ENCODE measurements around the gene POC1A. TPM values are rescaled to one million over a fixed set of nuclear protein-coding genes. Genes with fewer than 3 reads are reported as not detected.

POC1A gene
- total and polyA plus RNA-seq, 2 experiments from 2014 or later, result 19.1 to 26.7 TPM

DNA sequence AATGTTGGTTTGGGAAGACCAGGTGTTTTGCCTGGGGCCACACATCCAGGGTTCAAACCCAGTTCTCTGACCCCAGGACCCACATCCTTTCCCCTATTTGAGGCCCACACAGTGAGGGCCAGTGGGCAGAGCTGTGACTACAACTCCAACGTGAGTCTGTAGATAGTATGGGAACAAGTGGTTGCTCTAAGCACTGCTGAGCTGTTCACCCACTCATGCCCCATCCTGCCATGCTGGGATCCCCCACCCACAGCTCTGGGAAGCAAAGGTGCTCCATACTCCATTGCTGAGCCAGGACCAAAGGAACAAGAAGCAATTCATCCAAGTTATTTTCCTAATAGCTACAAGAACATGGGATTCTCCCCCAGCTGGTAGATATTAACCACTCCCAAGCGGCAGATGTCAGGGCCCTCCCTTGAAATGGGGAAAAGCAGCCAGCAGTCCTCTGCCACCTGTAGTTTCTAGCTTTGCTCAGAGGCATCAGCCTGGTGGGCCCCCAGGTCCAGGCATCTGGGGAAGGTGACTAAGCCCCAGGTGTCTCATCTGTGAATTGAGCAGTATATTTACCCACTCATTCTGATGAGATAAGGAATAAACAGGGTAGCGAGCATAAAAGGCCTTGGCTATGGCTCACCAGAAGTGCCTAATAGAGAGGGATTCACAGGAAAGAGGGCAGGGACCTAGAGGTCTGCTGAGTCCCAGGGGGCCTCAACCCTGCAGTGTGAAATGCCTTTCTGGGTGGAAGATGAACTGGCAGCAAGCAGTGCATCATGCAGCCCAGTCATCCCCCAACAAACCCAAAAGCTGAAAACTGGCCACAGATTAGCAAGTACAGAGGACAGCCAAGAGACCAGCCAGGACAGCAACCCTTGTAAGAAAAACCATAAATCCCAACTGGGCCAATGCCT is 33.4 kb downstream of the POC1A start:
- no peak overlapping the region for H3K4me3 ChIP-seq
- no peak overlapping the region for H3K4me2 ChIP-seq
- H3K36me3 ChIP-seq (ENCODE audit: insufficient read depth), result peaks cover 16% of the 10 kb centered on the region
- Mint-ChIP-seq H3K9me3 (no peaks in the 10 kb centered on the region), H3K27ac (no peak overlapping the region), H3K36me3 (ENCODE audit: low read depth) (peaks cover 48% of the 10 kb centered on the region), H3K4me1 (no peaks in the 10 kb centered on the region), H3K4me3 (no peak overlapping the region), H3K27me3 (ENCODE audit: insufficient read depth, low read depth, poor library complexity) (peaks cover 7% of the 10 kb centered on the region)
- H3K27ac ChIP-seq (ENCODE audit: low read depth), result no peak overlapping the region
- H3K27me3 ChIP-seq (ENCODE audit: insufficient read depth), result no peaks in the 10 kb centered on the region
- H2AFZ ChIP-seq, result no peak overlapping the region
- ATAC-seq (no peak), DNase-seq (ENCODE audit: low spot score) (no peak)
- H4K20me1 ChIP-seq (replicated peaks; ENCODE audit: insufficient read depth), result no peaks in the 10 kb centered on the region
- H3K9me2 ChIP-seq (ENCODE audit: insufficient read depth), result no peaks in the 10 kb centered on the region
- H3F3A ChIP-seq (replicated peaks; ENCODE audit: low read depth), result no peaks in the 10 kb centered on the region
- H3K79me2 ChIP-seq (replicated peaks; ENCODE audit: insufficient read depth), result no peaks in the 10 kb centered on the region
- no peaks in the 10 kb centered on the region for H3K4me1 ChIP-seq (ENCODE audit: insufficient read depth)
- TF ChIP-seq POLR2AphosphoS5 (IDR thresholded peaks at IDR 0.05; ENCODE audit: low read depth) (no peak), NANOG (IDR thresholded peaks at IDR 0.05; ENCODE audit: borderline replicate concordance) (no peak), STAT1 (IDR thresholded peaks at IDR 0.05; ENCODE audit: unreplicated experiment) (no peak), ZNF331 (CRISPR knock-in tag; IDR thresholded peaks at IDR 0.05; ENCODE audit: low read depth) (no peak), ZNF114 (CRISPR knock-in tag; IDR thresholded peaks at IDR 0.05) (no peak), EZH2phosphoT487 (IDR thresholded peaks at IDR 0.05; ENCODE audit: unreplicated experiment) (no peak), CREB1 (CRISPR knock-in tag; IDR thresholded peaks at IDR 0.05; ENCODE audit: low read depth) (no peak)
- TF ChIP-seq, protein P1, sequence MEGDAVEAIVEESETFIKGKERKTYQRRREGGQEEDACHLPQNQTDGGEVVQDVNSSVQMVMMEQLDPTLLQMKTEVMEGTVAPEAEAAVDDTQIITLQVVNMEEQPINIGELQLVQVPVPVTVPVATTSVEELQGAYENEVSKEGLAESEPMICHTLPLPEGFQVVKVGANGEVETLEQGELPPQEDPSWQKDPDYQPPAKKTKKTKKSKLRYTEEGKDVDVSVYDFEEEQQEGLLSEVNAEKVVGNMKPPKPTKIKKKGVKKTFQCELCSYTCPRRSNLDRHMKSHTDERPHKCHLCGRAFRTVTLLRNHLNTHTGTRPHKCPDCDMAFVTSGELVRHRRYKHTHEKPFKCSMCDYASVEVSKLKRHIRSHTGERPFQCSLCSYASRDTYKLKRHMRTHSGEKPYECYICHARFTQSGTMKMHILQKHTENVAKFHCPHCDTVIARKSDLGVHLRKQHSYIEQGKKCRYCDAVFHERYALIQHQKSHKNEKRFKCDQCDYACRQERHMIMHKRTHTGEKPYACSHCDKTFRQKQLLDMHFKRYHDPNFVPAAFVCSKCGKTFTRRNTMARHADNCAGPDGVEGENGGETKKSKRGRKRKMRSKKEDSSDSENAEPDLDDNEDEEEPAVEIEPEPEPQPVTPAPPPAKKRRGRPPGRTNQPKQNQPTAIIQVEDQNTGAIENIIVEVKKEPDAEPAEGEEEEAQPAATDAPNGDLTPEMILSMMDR (conservative IDR thresholded peaks at IDR 0.05; ENCODE audit: low read depth in 2 of 2), result no peak
- TF ChIP-seq, protein P2, sequence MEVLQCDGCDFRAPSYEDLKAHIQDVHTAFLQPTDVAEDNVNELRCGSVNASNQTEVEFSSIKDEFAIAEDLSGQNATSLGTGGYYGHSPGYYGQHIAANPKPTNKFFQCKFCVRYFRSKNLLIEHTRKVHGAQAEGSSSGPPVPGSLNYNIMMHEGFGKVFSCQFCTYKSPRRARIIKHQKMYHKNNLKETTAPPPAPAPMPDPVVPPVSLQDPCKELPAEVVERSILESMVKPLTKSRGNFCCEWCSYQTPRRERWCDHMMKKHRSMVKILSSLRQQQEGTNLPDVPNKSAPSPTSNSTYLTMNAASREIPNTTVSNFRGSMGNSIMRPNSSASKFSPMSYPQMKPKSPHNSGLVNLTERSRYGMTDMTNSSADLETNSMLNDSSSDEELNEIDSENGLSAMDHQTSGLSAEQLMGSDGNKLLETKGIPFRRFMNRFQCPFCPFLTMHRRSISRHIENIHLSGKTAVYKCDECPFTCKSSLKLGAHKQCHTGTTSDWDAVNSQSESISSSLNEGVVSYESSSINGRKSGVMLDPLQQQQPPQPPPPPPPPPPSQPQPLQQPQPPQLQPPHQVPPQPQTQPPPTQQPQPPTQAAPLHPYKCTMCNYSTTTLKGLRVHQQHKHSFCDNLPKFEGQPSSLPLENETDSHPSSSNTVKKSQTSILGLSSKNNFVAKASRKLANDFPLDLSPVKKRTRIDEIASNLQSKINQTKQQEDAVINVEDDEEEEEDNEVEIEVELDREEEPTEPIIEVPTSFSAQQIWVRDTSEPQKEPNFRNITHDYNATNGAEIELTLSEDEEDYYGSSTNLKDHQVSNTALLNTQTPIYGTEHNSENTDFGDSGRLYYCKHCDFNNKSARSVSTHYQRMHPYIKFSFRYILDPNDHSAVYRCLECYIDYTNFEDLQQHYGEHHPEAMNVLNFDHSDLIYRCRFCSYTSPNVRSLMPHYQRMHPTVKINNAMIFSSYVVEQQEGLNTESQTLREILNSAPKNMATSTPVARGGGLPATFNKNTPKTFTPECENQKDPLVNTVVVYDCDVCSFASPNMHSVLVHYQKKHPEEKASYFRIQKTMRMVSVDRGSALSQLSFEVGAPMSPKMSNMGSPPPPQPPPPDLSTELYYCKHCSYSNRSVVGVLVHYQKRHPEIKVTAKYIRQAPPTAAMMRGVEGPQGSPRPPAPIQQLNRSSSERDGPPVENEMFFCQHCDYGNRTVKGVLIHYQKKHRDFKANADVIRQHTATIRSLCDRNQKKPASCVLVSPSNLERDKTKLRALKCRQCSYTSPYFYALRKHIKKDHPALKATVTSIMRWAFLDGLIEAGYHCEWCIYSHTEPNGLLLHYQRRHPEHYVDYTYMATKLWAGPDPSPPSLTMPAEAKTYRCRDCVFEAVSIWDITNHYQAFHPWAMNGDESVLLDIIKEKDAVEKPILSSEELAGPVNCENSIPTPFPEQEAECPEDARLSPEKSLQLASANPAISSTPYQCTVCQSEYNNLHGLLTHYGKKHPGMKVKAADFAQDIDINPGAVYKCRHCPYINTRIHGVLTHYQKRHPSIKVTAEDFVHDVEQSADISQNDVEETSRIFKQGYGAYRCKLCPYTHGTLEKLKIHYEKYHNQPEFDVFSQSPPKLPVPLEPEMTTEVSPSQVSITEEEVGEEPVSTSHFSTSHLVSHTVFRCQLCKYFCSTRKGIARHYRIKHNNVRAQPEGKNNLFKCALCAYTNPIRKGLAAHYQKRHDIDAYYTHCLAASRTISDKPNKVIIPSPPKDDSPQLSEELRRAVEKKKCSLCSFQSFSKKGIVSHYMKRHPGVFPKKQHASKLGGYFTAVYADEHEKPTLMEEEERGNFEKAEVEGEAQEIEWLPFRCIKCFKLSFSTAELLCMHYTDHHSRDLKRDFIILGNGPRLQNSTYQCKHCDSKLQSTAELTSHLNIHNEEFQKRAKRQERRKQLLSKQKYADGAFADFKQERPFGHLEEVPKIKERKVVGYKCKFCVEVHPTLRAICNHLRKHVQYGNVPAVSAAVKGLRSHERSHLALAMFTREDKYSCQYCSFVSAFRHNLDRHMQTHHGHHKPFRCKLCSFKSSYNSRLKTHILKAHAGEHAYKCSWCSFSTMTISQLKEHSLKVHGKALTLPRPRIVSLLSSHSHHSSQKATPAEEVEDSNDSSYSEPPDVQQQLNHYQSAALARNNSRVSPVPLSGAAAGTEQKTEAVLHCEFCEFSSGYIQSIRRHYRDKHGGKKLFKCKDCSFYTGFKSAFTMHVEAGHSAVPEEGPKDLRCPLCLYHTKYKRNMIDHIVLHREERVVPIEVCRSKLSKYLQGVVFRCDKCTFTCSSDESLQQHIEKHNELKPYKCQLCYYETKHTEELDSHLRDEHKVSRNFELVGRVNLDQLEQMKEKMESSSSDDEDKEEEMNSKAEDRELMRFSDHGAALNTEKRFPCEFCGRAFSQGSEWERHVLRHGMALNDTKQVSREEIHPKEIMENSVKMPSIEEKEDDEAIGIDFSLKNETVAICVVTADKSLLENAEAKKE (CRISPR knock-in tag; IDR thresholded peaks at IDR 0.05), result no peak
- TF ChIP-seq, protein P3, sequence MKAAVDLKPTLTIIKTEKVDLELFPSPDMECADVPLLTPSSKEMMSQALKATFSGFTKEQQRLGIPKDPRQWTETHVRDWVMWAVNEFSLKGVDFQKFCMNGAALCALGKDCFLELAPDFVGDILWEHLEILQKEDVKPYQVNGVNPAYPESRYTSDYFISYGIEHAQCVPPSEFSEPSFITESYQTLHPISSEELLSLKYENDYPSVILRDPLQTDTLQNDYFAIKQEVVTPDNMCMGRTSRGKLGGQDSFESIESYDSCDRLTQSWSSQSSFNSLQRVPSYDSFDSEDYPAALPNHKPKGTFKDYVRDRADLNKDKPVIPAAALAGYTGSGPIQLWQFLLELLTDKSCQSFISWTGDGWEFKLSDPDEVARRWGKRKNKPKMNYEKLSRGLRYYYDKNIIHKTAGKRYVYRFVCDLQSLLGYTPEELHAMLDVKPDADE (IDR thresholded peaks at IDR 0.05), result no peak
- TF ChIP-seq, protein P4, sequence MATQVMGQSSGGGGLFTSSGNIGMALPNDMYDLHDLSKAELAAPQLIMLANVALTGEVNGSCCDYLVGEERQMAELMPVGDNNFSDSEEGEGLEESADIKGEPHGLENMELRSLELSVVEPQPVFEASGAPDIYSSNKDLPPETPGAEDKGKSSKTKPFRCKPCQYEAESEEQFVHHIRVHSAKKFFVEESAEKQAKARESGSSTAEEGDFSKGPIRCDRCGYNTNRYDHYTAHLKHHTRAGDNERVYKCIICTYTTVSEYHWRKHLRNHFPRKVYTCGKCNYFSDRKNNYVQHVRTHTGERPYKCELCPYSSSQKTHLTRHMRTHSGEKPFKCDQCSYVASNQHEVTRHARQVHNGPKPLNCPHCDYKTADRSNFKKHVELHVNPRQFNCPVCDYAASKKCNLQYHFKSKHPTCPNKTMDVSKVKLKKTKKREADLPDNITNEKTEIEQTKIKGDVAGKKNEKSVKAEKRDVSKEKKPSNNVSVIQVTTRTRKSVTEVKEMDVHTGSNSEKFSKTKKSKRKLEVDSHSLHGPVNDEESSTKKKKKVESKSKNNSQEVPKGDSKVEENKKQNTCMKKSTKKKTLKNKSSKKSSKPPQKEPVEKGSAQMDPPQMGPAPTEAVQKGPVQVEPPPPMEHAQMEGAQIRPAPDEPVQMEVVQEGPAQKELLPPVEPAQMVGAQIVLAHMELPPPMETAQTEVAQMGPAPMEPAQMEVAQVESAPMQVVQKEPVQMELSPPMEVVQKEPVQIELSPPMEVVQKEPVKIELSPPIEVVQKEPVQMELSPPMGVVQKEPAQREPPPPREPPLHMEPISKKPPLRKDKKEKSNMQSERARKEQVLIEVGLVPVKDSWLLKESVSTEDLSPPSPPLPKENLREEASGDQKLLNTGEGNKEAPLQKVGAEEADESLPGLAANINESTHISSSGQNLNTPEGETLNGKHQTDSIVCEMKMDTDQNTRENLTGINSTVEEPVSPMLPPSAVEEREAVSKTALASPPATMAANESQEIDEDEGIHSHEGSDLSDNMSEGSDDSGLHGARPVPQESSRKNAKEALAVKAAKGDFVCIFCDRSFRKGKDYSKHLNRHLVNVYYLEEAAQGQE (IDR thresholded peaks at IDR 0.05; ENCODE audit: unreplicated experiment), result no peak

Data from GM23338 (cell line).